Caco-2 (cell line): ENCODE measurements around the gene SMIM17. TPM values are rescaled to one million over a fixed set of nuclear protein-coding genes. Genes with fewer than 3 reads are reported as not detected.

Source experiments
- BruUV-seq: library from RNA; stranded (reverse); fragments of 400-500 nt; replicated peaks from 2 replicates; lab custom pipeline; 2021; lab: Mats Ljungman, UMichigan
- CTCF ChIA-PET: fragments of 300-600 bp; sonication (Branson Sonifier 250); formaldehyde crosslinking; loops from one replicate; lab custom pipeline; 2022; ENCODE audit warnings: antibody characterized with exemption; lab: Charles Lee
- POLR2A ChIA-PET: fragments of 300-600 bp; sonication (Branson Sonifier 250); formaldehyde crosslinking; loops from one replicate; lab custom pipeline; 2022; ENCODE audit warnings: antibody characterized with exemption; lab: Charles Lee
- DNase-seq, 2 experiments: peaks; one replicate each; pipeline versions ENCODE4 v3.0.0 to v3.0.0-alpha.2; 2020 to 2022
- H3K27me3 ChIP-seq: replicated peaks from 2 replicates; pipeline ENCODE4 v1.6.0; 2011; ENCODE audit warnings: low read length; ENCODE audit not compliant: control insufficient read depth, insufficient read depth
- H3K36me3 ChIP-seq: 2 replicates; pipeline ENCODE4 v1.5.1; 2011; ENCODE audit warnings: low read length; ENCODE audit not compliant: control insufficient read depth, insufficient read depth
- H3K4me1 ChIP-seq: fragments of 250-450 bp; sonication (Bioruptor Pico); 2 replicates; pipeline ENCODE4 v1.5.1; 2020; ENCODE audit warnings: mild to moderate bottlenecking
- H3K4me3 ChIP-seq: 2 replicates; pipeline ENCODE4 v1.5.1; 2011; ENCODE audit warnings: low read depth, mild to moderate bottlenecking, control low read depth, low read length
- H3K9me3 ChIP-seq: fragments of 250-450 bp; sonication (Bioruptor Pico); 2 replicates; pipeline ENCODE4 v1.5.1; 2020; ENCODE audit warnings: mild to moderate bottlenecking, moderate library complexity
- H3K27ac Mint-ChIP-seq: one replicate; pipeline ENCODE4 v1.8.0; 2022; ENCODE audit warnings: mixed read lengths; ENCODE audit not compliant: unreplicated experiment
- H3K27me3 Mint-ChIP-seq: one replicate; pipeline ENCODE4 v1.8.0; 2022; ENCODE audit warnings: mixed read lengths; ENCODE audit not compliant: insufficient read depth, unreplicated experiment
- H3K36me3 Mint-ChIP-seq: one replicate; pipeline ENCODE4 v1.8.0; 2022; ENCODE audit warnings: mild to moderate bottlenecking, mixed read lengths; ENCODE audit not compliant: insufficient read depth, unreplicated experiment
- H3K4me1 Mint-ChIP-seq: one replicate; pipeline ENCODE4 v1.8.0; 2022; ENCODE audit warnings: low read depth, mixed read lengths; ENCODE audit not compliant: unreplicated experiment
- H3K4me3 Mint-ChIP-seq: one replicate; pipeline ENCODE4 v1.8.0; 2022; ENCODE audit warnings: mild to moderate bottlenecking, moderate library complexity, mixed read lengths; ENCODE audit not compliant: unreplicated experiment
- H3K9me3 Mint-ChIP-seq: one replicate; pipeline ENCODE4 v1.8.0; 2022; ENCODE audit warnings: mixed read lengths; ENCODE audit not compliant: unreplicated experiment
- intact Hi-C: fragments of 100-400 bp; cut with micrococcal nuclease; formaldehyde crosslinking; loops from one replicate; pipeline ENCODE4 v1.10.0; 2022; ENCODE audit not compliant: unreplicated experiment
- total RNA-seq: library from RNA; stranded (reverse); gene quantifications from 2 replicates; pipeline ENCODE4 v1.2.3, GENCODE V29; 2022
- TF ChIP-seq, protein P1 (sequence below), 2 experiments: fragments of 200-600 bp in 1 of 2; IDR thresholded peaks; 1 replicate in 1 of 2; 2 replicates in 1 of 2; pipeline versions ENCODE4 v1.5.1 to v1.8.0; 2011 to 2022; ENCODE audit warnings: antibody characterized with exemption in 1 of 2, control low read depth in 1 of 2, inconsistent platforms in 1 of 2, low read depth in 1 of 2, low read length in 1 of 2, mild to moderate bottlenecking in 1 of 2, moderate library complexity in 1 of 2; ENCODE audit not compliant: insufficient read depth in 1 of 2, severe bottlenecking in 1 of 2, unreplicated experiment in 1 of 2

Gene SMIM17
- total RNA-seq, 1 experiment from 2014 or later, result not detected

GRCh38 chr19:56654151-56654550 lies 11.2 kb downstream of the SMIM17 start:
- H3K36me3 Mint-ChIP-seq, result no peaks in the 10 kb centered on the region
- Histone ChIP-seq H3K9me3 (peaks cover 13% of the 10 kb centered on the region), H3K27me3 (no peaks in the 10 kb centered on the region), H3K36me3 (no peaks in the 10 kb centered on the region), H3K4me1 (no peaks in the 10 kb centered on the region), H3K4me3 (no peak overlapping the region)
- intact Hi-C loops, result no loop called here
- peaks cover 40% of the 10 kb centered on the region for H3K9me3 Mint-ChIP-seq
- TF ChIP-seq, protein P1, sequence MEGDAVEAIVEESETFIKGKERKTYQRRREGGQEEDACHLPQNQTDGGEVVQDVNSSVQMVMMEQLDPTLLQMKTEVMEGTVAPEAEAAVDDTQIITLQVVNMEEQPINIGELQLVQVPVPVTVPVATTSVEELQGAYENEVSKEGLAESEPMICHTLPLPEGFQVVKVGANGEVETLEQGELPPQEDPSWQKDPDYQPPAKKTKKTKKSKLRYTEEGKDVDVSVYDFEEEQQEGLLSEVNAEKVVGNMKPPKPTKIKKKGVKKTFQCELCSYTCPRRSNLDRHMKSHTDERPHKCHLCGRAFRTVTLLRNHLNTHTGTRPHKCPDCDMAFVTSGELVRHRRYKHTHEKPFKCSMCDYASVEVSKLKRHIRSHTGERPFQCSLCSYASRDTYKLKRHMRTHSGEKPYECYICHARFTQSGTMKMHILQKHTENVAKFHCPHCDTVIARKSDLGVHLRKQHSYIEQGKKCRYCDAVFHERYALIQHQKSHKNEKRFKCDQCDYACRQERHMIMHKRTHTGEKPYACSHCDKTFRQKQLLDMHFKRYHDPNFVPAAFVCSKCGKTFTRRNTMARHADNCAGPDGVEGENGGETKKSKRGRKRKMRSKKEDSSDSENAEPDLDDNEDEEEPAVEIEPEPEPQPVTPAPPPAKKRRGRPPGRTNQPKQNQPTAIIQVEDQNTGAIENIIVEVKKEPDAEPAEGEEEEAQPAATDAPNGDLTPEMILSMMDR (IDR thresholded peaks at IDR 0.05; ENCODE audit: insufficient read depth in 1 of 2, low read depth in 1 of 2, low read length in 1 of 2, severe bottlenecking in 1 of 2, unreplicated experiment in 1 of 2), result no peak
- no peak overlapping the region for H3K4me3 Mint-ChIP-seq
- BruUV-seq, result no TSS peak
- ChIA-PET POLR2A (no interaction called here), CTCF (no interaction called here)
- no peak for DNase-seq
- no peak overlapping the region for H3K27ac Mint-ChIP-seq
- no peaks in the 10 kb centered on the region for H3K4me1 Mint-ChIP-seq
- no peaks in the 10 kb centered on the region for H3K27me3 Mint-ChIP-seq

DNA sequence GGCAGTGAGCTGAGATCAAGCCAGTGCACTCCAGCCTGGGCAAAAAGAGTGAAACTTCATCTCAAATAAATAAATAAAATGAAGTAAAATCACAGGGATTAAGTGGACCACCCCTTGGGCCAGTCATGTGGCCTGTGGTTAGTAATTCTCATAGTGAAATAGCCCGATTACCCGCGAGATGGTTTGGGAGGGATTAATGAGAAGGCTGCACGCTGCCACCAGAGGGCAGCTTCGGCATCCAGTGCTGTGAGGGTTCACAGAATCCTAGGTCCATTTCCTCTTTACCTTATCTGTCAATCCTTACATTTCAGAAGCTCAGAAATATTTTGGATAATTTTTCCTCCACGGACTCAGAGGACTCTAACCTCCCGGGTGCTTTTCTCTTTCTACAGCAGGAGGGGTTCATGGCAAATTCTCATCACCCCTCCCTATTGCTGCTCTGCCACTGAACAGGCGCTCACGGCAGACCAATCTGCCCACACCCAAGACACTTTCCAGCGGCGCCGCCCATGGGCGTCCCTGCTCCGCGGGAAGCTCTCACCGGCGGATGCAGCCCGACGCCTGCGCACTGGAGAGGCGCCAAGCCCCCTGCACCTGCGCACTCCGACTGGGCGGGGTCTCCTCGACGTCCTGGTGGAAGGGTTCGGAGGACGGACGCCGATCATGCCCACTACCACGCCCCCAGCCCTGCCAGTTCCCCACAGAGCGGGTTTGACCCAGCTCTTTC lies 17.6 kb downstream of the SMIM17 start:
- Histone ChIP-seq H3K27me3 (no peaks in the 10 kb centered on the region), H3K4me1 (no peaks in the 10 kb centered on the region), H3K36me3 (no peaks in the 10 kb centered on the region), H3K9me3 (peaks cover 12% of the 10 kb centered on the region; the same call in 1 of the 2 replicates), H3K4me3 (no peak overlapping the region)
- Mint-ChIP-seq H3K27ac (no peak overlapping the region), H3K4me1 (no peaks in the 10 kb centered on the region), H3K27me3 (no peaks in the 10 kb centered on the region), H3K9me3 (peaks cover 21% of the 10 kb centered on the region), H3K4me3 (no peak overlapping the region), H3K36me3 (no peaks in the 10 kb centered on the region)
- intact Hi-C loops, result no loop called here
- ChIA-PET CTCF (no interaction called here), POLR2A (no interaction called here)
- BruUV-seq, result no TSS peak
- DNase-seq, result no peak
- TF ChIP-seq, protein P1 (IDR thresholded peaks at IDR 0.05; ENCODE audit: insufficient read depth in 1 of 2, low read depth in 1 of 2, low read length in 1 of 2, severe bottlenecking in 1 of 2, unreplicated experiment in 1 of 2), result no peak

GRCh38 chr19:56661248-56661647 lies 18.3 kb downstream of the SMIM17 start:
- no peaks in the 10 kb centered on the region for H3K27me3 Mint-ChIP-seq
- Histone ChIP-seq H3K9me3 (peaks cover 12% of the 10 kb centered on the region; the same call in 1 of the 2 replicates), H3K36me3 (no peaks in the 10 kb centered on the region), H3K4me1 (no peaks in the 10 kb centered on the region), H3K27me3 (no peaks in the 10 kb centered on the region), H3K4me3 (no peak overlapping the region)
- peaks cover 21% of the 10 kb centered on the region for H3K9me3 Mint-ChIP-seq
- TF ChIP-seq, protein P1 (IDR thresholded peaks at IDR 0.05; ENCODE audit: insufficient read depth in 1 of 2, low read depth in 1 of 2, low read length in 1 of 2, severe bottlenecking in 1 of 2, unreplicated experiment in 1 of 2), result no peak
- H3K27ac Mint-ChIP-seq, result no peak overlapping the region
- intact Hi-C loops, result no loop called here
- H3K4me3 Mint-ChIP-seq, result no peak overlapping the region
- no TSS peak for BruUV-seq
- ChIA-PET CTCF (no interaction called here), POLR2A (no interaction called here)
- no peaks in the 10 kb centered on the region for H3K4me1 Mint-ChIP-seq
- no peaks in the 10 kb centered on the region for H3K36me3 Mint-ChIP-seq
- no peak for DNase-seq
